Measurements from ENCODE around the gene SUN5.

SUN5 gene

DNA sequence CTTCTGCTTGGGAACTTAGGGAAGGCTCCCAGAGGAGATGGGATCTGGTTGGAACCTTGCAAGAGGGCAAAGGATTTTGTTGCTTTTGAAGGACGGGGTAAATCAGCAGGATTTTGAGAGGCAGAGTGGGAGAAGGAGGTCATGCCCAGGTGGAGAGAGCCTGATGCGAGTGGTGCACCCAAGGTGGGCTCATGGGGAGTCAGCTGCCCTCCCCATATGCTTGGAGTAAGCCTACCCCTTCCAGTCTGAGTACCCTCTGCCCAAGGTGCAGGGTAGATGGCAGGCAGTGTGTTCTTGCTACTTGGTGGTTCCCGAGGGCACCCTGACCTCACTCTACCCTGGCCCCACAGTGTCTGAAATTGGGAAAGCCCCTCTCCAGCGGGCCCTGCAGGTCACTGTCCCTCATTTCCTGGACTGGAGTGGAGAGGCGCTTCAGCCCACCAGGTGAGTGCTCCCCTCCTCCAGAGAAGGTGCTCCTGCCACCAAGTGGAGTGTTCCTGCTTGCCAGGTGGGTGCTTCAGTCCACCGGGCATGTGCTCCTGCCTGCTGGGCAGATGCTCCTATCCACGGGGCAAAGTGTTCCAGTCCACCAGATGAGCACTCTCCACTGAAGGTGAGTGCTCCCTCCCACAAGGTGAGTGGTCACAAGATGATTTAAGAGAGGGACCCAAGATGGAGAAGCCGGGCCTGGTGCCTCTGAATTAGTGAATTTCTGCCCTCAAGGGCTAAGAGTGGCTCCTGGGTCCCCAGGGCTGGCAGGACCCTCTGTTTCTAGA, 6.6 kb upstream of the SUN5 start:
- H3K27me3 ChIP-seq (replicated peaks; ENCODE audit: control insufficient read depth, insufficient read depth, low read length) = peaks cover 75% of the 10 kb centered on the region
- no peak overlapping the region for H3K4me3 ChIP-seq (ENCODE audit: low read length)
- H3K4me1 ChIP-seq (ENCODE audit: control insufficient read depth, insufficient read depth, low read length) = peaks cover 7% of the 10 kb centered on the region
- no peaks in the 10 kb centered on the region for H3K36me3 ChIP-seq (ENCODE audit: control insufficient read depth, insufficient read depth, low read length, severe bottlenecking)
- no peak for DNase-seq (ENCODE audit: low read depth)
- no peak overlapping the region for H3K9ac ChIP-seq (ENCODE audit: low read length)
- H3K9me3 ChIP-seq (ENCODE audit: control insufficient read depth, low read length) = no peaks in the 10 kb centered on the region

DNA sequence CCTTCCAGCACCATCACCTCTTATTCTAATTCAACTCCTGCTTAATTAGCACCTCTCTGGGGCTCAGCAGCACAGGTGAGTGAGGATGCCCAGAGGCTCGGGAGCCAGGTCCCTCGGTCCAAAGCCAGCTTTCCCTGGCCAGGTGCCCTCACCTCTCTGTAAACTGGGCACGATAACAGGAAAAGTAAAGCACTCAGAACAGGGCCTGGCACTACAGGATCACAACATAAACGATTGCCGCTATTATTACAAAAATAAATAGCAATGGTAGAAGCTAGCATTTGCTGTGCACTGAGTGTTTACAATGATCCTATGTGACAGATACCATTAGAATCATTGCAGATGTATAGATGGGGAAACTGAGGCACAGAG, 5.9 kb upstream of the SUN5 start:
- Histone ChIP-seq H3K4me3 (ENCODE audit: low read length) (no peak overlapping the region), H3K4me1 (ENCODE audit: control insufficient read depth, insufficient read depth, low read length) (peaks cover 3% of the 10 kb centered on the region), H3K9ac (ENCODE audit: low read length) (no peak overlapping the region), H3K9me3 (ENCODE audit: control insufficient read depth, low read length) (peaks cover 4% of the 10 kb centered on the region), H3K27me3 (replicated peaks; ENCODE audit: control insufficient read depth, insufficient read depth, low read length) (peaks cover 68% of the 10 kb centered on the region), H3K36me3 (ENCODE audit: control insufficient read depth, insufficient read depth, low read length, severe bottlenecking) (no peaks in the 10 kb centered on the region)
- no peak for DNase-seq (ENCODE audit: low read depth)

DNA sequence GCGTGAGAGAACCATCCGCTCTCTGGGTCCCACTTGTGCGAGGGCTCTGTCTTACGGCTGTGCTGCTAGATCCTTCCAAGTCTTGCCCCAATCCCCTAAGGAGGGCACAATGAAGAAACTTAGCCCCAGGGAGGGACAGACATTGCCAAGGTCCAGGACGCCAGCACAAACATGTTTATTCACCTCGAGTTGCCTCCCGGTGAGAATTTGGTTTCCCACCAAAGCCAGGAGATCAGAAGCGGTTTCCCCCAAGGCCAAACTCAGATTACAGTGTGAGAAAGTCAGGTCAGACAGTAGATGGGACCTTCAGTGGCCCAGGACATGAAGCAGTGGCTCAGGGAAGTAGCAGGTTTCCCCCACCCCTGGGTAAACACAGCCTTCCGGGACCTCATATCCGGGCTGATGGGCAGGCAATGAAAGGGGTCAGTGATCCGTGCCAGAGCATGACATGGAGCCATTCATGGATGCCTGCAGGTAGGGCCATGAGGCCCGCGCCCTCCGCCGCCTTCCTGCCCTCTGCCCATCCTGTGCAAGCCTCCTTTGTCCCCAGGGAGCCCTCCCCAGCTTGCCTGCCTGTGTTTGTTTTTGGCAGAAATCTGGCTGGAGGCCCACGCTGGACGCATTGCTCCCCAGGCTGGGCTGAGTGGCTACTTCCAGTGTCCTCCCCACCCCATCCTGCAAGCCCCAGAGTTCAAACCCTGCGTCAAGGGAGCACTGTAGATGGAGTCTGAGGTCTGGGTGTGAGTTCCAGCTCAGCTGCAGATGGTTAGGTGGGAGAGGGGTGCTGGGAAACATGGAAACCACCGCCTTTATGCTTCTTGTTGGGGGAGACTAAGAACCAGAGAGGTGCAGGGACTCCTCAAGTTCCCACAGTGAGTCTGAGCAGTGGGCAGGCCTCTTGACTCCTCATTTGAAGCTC, 5.2 kb upstream of the SUN5 start:
- no peaks in the 10 kb centered on the region for H3K4me1 ChIP-seq (ENCODE audit: control insufficient read depth, insufficient read depth, low read length)
- peaks cover 62% of the 10 kb centered on the region for H3K27me3 ChIP-seq (replicated peaks; ENCODE audit: control insufficient read depth, insufficient read depth, low read length)
- H3K9me3 ChIP-seq (ENCODE audit: control insufficient read depth, low read length) = peaks cover 6% of the 10 kb centered on the region
- DNase-seq (ENCODE audit: low read depth) = no peak
- H3K9ac ChIP-seq (ENCODE audit: low read length) = no peak overlapping the region
- no peak overlapping the region for H3K4me3 ChIP-seq (ENCODE audit: low read length)
- no peaks in the 10 kb centered on the region for H3K36me3 ChIP-seq (ENCODE audit: control insufficient read depth, insufficient read depth, low read length, severe bottlenecking)

DNA sequence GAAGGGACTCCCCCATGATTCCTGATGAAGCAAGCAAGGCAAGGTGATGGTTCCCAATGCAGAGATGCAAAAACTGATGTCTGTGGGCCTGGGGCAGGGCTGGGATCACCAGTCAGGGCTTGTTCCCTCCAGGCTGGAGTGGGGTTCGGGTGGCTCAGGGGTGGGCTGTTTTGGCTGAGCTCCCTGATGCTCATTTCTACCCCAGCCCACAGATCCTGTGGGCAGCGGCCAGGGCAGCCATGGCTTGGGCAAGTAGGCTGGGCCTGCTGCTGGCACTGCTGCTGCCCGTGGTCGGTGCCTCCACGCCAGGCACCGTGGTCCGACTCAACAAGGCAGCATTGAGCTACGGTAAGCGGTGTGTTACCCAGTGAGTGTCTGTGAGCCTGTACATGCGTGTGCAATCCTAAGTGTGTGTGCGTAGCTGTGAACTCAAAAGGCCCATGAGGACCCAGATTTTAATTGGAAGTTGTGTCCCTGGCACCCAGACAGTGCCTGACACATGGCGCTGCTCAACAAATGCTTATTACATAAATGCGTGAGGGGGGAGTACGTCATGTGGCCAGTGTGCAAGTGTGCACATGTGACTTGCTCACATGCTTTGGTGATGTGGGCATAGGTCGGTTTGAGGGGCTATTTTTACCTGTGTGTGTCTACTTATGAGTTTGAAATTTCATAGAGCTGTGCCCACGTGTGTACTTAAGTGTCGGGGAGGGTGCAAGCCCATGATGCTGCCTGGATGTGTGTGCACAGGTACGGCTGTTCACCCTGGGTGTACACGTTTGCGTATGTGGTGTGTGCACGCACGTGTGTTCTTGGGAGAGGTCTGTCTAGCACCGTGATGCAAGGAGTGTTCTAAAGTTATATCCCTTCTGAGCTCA, 4.3 kb upstream of the SUN5 start:
- Histone ChIP-seq H3K9ac (ENCODE audit: low read length) (no peak overlapping the region), H3K27me3 (replicated peaks; ENCODE audit: control insufficient read depth, insufficient read depth, low read length) (peaks cover 55% of the 10 kb centered on the region), H3K9me3 (ENCODE audit: control insufficient read depth, low read length) (peaks cover 6% of the 10 kb centered on the region), H3K36me3 (ENCODE audit: control insufficient read depth, insufficient read depth, low read length, severe bottlenecking) (no peaks in the 10 kb centered on the region), H3K4me3 (ENCODE audit: low read length) (no peak overlapping the region), H3K4me1 (ENCODE audit: control insufficient read depth, insufficient read depth, low read length) (no peaks in the 10 kb centered on the region)
- DNase-seq (ENCODE audit: low read depth) = no peak

DNA sequence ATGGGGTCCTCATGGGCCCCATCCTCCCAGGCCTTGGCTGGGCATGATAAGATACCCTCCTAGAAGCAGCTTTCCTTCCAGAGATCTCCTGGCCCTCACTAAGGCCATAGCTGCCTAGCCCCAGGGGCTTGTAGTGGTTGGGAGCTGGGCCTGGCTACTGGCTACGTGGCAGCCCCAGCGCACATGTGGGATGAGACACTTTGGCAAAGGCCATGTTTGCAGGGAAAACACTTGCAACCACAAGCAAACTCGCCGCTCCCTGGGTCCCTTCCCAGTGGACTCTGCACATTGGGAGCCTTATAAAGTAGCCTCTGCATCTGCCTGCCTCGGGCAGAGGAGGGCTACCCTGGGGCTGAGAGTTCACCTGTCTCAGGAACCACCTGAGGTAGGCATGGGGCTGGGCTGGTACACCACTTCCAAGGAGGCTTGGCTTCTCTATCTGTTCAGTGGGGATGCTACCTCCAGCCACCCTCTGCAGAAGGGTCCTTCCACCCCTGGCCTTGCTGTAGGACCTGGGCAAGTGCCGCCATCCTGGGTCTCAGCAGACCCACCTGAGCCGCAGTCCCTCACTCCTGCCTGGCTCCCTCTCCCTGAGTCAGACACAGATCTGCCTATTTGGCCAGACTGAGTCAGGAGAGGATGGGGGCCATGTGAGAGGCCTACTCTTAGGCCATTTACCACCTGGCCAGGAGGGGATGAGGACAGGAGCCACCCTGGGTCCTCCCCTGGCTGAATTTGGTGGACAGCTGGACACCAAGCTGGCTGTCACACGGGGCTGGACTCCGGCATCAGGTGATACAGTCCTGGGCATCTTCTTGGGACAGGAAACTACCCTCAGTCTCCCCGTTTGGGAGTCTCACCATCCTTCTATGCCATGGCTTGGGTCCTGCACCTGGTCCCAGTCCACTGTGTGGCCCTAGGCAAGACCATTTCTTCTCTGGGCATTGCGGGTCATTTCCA, 3.4 kb upstream of the SUN5 start, which contains the start of gene BPIFB2:
Gene BPIFB2, plus strand, starts transcription at position 329 of the 960 bp plus-strand sequence. CDS start 871 bp downstream, outside the sequence.
- H3K27me3 ChIP-seq (replicated peaks; ENCODE audit: control insufficient read depth, insufficient read depth, low read length) = peaks cover 48% of the 10 kb centered on the region
- H3K9me3 ChIP-seq (ENCODE audit: control insufficient read depth, low read length) = peaks cover 6% of the 10 kb centered on the region
- no peaks in the 10 kb centered on the region for H3K4me1 ChIP-seq (ENCODE audit: control insufficient read depth, insufficient read depth, low read length)
- no peak within 1 kb of the TSS for H3K4me3 ChIP-seq (ENCODE audit: low read length)
- DNase-seq (ENCODE audit: low read depth) = no peak
- H3K9ac ChIP-seq (ENCODE audit: low read length) = no peak within 1 kb of the TSS
- no peaks in the 10 kb centered on the region for H3K36me3 ChIP-seq (ENCODE audit: control insufficient read depth, insufficient read depth, low read length, severe bottlenecking)

DNA sequence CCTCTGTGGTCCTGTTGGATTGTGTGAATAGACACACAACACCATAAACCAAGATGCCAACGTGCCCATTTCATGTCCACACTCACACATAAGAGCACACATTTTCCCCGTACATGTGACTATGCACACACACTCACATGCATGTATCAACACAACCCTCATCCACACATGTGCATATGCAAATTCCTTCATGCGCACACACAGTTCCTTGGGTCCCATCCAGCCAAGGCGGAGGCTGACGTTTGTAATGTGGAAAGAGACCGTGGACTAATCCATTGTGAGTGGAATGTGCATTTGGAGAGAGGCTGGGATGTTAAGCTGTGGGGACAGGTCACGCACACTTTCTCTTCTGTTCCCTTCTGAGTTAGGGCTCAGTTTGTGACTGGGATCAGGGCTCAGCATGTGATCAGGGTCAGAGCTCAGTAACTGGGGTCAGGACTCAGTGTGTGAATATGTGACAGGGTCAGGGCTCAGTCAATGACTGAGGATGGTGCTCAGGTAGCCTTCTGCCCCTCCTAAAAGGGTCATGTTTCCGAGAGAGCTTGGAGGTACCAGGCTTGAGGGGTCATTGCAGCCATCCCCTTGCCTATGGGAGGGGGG, 2.6 kb upstream of the SUN5 start:
- H3K4me1 ChIP-seq (ENCODE audit: control insufficient read depth, insufficient read depth, low read length) = no peaks in the 10 kb centered on the region

DNA sequence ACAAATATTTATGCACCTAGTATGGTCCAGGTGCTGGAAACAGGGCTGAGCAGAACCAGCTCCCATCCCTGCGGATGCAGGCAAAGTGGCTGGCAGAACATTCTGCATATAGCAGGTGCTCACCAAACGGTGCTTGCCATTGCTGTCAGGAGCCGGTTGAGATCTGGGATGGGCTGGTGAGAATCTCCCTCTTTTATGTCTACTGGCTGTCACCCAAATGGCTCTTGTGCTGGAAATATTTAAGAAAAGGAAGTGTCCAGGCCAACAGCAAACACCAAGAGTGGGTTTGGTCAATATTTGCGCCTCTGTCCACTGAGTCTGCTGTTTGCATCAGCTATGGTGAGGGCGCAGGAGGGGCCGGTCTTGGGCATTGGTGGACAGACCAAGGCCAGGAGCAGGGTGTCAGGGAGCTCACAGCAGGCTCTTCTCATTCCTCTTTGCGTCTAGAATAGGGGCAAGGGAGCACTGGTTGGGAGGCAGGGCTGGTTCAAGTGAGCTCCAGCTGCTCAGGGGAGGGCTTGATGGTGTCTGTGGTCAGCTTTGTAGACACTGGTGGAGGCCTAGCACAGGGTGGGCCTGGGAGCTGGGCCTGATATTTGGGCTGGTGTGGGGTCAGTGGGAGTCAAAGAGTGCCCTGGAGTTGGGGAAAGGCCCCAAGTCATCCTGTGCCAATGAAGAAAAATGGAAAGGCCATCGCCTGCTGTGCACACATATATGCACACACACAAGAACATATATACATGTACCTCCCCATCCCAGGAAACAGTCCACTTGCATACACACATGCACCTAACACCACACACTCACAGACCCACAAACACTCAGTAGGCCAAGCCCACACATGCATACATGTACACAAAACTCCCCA, 1.9 kb upstream of the SUN5 start:
- no peaks in the 10 kb centered on the region for H3K36me3 ChIP-seq (ENCODE audit: control insufficient read depth, insufficient read depth, low read length, severe bottlenecking)
- H3K4me3 ChIP-seq (ENCODE audit: low read length) = no peak overlapping the region
- H3K27me3 ChIP-seq (replicated peaks; ENCODE audit: control insufficient read depth, insufficient read depth, low read length) = peaks cover 41% of the 10 kb centered on the region
- H3K9me3 ChIP-seq (ENCODE audit: control insufficient read depth, low read length) = peaks cover 6% of the 10 kb centered on the region
- H3K4me1 ChIP-seq (ENCODE audit: control insufficient read depth, insufficient read depth, low read length) = no peaks in the 10 kb centered on the region
- H3K9ac ChIP-seq (ENCODE audit: low read length) = no peak overlapping the region
- DNase-seq (ENCODE audit: low read depth) = no peak

More for the DNA sequence above, 2.6 kb upstream of the SUN5 start:
- H3K36me3 ChIP-seq (ENCODE audit: control insufficient read depth, insufficient read depth, low read length, severe bottlenecking) = no peaks in the 10 kb centered on the region
- no peak for DNase-seq (ENCODE audit: low read depth)
- peaks cover 6% of the 10 kb centered on the region for H3K9me3 ChIP-seq (ENCODE audit: control insufficient read depth, low read length)
- no peak overlapping the region for H3K4me3 ChIP-seq (ENCODE audit: low read length)
- peaks cover 44% of the 10 kb centered on the region for H3K27me3 ChIP-seq (replicated peaks; ENCODE audit: control insufficient read depth, insufficient read depth, low read length)
- H3K9ac ChIP-seq (ENCODE audit: low read length) = no peak overlapping the region

DNA sequence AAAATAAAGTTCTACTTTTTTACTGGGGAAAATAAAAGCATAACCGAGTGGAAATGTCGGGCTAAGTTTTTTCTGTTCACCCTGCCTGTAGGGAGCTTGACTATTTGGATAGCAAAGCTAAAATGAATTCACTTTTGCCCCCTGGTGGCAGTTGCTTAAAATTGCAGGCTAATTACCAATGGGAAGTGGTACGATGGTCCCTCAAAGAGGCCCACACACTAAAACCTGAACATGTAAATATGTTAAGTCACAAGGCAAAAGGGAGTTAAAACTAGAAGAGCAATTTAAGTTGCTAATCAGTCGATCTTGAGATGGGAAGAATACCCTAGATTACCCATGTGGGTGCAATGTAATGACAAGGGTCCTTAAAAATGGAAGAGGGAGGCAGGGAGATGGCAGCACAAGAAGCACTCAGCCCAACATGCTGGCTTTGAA, 916 bp upstream of the SUN5 start:
- Histone ChIP-seq H3K36me3 (ENCODE audit: control insufficient read depth, insufficient read depth, low read length, severe bottlenecking) (no peaks in the 10 kb centered on the region), H3K9ac (ENCODE audit: low read length) (no peak overlapping the region), H3K4me1 (ENCODE audit: control insufficient read depth, insufficient read depth, low read length) (no peaks in the 10 kb centered on the region), H3K9me3 (ENCODE audit: control insufficient read depth, low read length) (peaks cover 6% of the 10 kb centered on the region), H3K4me3 (ENCODE audit: low read length) (no peak overlapping the region), H3K27me3 (replicated peaks; ENCODE audit: control insufficient read depth, insufficient read depth, low read length) (peaks cover 36% of the 10 kb centered on the region)
- DNase-seq (ENCODE audit: low read depth) = no peak

DNA sequence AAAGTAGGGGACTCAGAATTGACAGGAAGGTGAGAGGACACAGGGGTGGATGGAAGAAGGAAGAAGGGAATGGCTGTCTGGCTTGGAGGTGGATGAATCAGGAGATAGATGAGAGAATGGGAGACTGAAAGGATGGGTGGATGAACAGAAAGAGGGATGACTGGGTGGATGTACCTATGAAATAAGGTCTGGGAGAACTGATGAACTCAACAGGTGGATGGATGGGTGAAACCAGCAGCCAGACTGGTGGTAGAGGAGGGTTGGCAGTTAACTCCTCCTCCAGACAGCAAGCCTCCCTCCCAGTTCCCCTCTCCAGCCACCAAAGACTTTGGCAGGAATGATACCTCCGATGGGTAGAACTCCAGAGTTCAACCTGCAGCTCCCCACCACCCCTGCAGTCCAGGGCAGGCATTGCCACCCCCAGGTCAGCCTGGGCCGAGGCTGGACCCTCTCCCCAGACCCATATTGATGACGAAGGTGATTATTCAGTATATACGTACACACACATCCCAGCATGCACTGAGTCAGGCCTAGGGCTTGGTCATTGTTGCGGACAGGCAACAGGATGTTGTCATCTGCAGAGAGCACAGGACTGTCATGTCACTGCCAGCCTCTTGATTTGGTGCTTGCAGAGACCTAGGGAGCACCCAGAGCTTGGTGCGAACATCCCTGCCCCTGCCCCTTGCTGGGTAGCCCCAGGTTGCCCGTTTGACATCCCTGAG, 2.0 kb downstream of the SUN5 start:
- Histone ChIP-seq H3K9me3 (ENCODE audit: control insufficient read depth, low read length) (peaks cover 6% of the 10 kb centered on the region), H3K9ac (ENCODE audit: low read length) (no peak overlapping the region), H3K27me3 (replicated peaks; ENCODE audit: control insufficient read depth, insufficient read depth, low read length) (peaks cover 21% of the 10 kb centered on the region), H3K4me3 (ENCODE audit: low read length) (no peak overlapping the region), H3K4me1 (ENCODE audit: control insufficient read depth, insufficient read depth, low read length) (no peaks in the 10 kb centered on the region), H3K36me3 (ENCODE audit: control insufficient read depth, insufficient read depth, low read length, severe bottlenecking) (no peaks in the 10 kb centered on the region)
- no peak for DNase-seq (ENCODE audit: low read depth)

Data from adipocyte (in vitro differentiated cells).